ENCODE measurements around the gene CACNB4. TPM values are rescaled to one million over a fixed set of nuclear protein-coding genes. Genes with fewer than 3 reads are reported as not detected.

The CACNB4 gene
- polyA plus RNA-seq, 1 donor from 2014 or later, result 29.0 TPM

GRCh38 chr2:151919786-151920185, 179.1 kb downstream of the CACNB4 start:
- H3K36me3 ChIP-seq (ENCODE audit: insufficient read depth, low read length), result no peaks in the 10 kb centered on the region
- TF ChIP-seq MXI1 (conservative IDR thresholded peaks at IDR 0.05; ENCODE audit: poor library complexity, severe bottlenecking), result no peak
- TF ChIP-seq EP300 (conservative IDR thresholded peaks at IDR 0.05; ENCODE audit: poor library complexity, severe bottlenecking), result no peak
- TF ChIP-seq SMC3 (conservative IDR thresholded peaks at IDR 0.05; ENCODE audit: poor library complexity), result no peak
- TF ChIP-seq, protein P1, sequence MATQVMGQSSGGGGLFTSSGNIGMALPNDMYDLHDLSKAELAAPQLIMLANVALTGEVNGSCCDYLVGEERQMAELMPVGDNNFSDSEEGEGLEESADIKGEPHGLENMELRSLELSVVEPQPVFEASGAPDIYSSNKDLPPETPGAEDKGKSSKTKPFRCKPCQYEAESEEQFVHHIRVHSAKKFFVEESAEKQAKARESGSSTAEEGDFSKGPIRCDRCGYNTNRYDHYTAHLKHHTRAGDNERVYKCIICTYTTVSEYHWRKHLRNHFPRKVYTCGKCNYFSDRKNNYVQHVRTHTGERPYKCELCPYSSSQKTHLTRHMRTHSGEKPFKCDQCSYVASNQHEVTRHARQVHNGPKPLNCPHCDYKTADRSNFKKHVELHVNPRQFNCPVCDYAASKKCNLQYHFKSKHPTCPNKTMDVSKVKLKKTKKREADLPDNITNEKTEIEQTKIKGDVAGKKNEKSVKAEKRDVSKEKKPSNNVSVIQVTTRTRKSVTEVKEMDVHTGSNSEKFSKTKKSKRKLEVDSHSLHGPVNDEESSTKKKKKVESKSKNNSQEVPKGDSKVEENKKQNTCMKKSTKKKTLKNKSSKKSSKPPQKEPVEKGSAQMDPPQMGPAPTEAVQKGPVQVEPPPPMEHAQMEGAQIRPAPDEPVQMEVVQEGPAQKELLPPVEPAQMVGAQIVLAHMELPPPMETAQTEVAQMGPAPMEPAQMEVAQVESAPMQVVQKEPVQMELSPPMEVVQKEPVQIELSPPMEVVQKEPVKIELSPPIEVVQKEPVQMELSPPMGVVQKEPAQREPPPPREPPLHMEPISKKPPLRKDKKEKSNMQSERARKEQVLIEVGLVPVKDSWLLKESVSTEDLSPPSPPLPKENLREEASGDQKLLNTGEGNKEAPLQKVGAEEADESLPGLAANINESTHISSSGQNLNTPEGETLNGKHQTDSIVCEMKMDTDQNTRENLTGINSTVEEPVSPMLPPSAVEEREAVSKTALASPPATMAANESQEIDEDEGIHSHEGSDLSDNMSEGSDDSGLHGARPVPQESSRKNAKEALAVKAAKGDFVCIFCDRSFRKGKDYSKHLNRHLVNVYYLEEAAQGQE (IDR thresholded peaks at IDR 0.05; ENCODE audit: borderline replicate concordance), result no peak
- no peak for TF ChIP-seq TAF1 (IDR thresholded peaks at IDR 0.05; ENCODE audit: low read depth)
- no peak for TF ChIP-seq POLR2AphosphoS5 (IDR thresholded peaks at IDR 0.05)
- no peak for TF ChIP-seq EZH2 (IDR thresholded peaks at IDR 0.05; ENCODE audit: borderline replicate concordance, insufficient read depth, low read length, poor library complexity, severe bottlenecking)
- TF ChIP-seq, protein P2, sequence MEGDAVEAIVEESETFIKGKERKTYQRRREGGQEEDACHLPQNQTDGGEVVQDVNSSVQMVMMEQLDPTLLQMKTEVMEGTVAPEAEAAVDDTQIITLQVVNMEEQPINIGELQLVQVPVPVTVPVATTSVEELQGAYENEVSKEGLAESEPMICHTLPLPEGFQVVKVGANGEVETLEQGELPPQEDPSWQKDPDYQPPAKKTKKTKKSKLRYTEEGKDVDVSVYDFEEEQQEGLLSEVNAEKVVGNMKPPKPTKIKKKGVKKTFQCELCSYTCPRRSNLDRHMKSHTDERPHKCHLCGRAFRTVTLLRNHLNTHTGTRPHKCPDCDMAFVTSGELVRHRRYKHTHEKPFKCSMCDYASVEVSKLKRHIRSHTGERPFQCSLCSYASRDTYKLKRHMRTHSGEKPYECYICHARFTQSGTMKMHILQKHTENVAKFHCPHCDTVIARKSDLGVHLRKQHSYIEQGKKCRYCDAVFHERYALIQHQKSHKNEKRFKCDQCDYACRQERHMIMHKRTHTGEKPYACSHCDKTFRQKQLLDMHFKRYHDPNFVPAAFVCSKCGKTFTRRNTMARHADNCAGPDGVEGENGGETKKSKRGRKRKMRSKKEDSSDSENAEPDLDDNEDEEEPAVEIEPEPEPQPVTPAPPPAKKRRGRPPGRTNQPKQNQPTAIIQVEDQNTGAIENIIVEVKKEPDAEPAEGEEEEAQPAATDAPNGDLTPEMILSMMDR (IDR thresholded peaks at IDR 0.05; ENCODE audit: poor library complexity, severe bottlenecking), result no peak
- TF ChIP-seq RAD21 (conservative IDR thresholded peaks at IDR 0.05), result no peak
- H3K27me3 ChIP-seq (ENCODE audit: insufficient read depth, low read depth, low read length), result no peaks in the 10 kb centered on the region
- H3K9me2 ChIP-seq (ENCODE audit: insufficient read depth, low read length), result no peaks in the 10 kb centered on the region
- H3K4me3 ChIP-seq (ENCODE audit: low read length), result no peak overlapping the region
- H3K79me2 ChIP-seq (replicated peaks; ENCODE audit: insufficient read depth, low read length), result no peaks in the 10 kb centered on the region
- no peak overlapping the region for H3K9ac ChIP-seq (ENCODE audit: low read length)
- no peak overlapping the region for H3K4me2 ChIP-seq (ENCODE audit: low read length)
- H4K20me1 ChIP-seq (ENCODE audit: insufficient read depth), result no peaks in the 10 kb centered on the region
- no peaks in the 10 kb centered on the region for H3K9me3 ChIP-seq (ENCODE audit: low read length)
- no peak overlapping the region for H3K27ac ChIP-seq (ENCODE audit: low read length)
- no peaks in the 10 kb centered on the region for H3F3A ChIP-seq (ENCODE audit: insufficient read depth, low read length, poor library complexity, severe bottlenecking)
- no peak overlapping the region for H2AFZ ChIP-seq (ENCODE audit: low read depth, low read length)

- H2AFZ ChIP-seq (ENCODE audit: low read depth, low read length), result no peak overlapping the region
- no peaks in the 10 kb centered on the region for H3F3A ChIP-seq (ENCODE audit: insufficient read depth, low read length, poor library complexity, severe bottlenecking)
- no peaks in the 10 kb centered on the region for H3K27me3 ChIP-seq (ENCODE audit: insufficient read depth, low read depth, low read length)
- H4K20me1 ChIP-seq (ENCODE audit: insufficient read depth), result no peaks in the 10 kb centered on the region
- TF ChIP-seq, protein P2 (IDR thresholded peaks at IDR 0.05; ENCODE audit: poor library complexity, severe bottlenecking), result no peak
- no peak for TF ChIP-seq TAF1 (IDR thresholded peaks at IDR 0.05; ENCODE audit: low read depth)
- no peak for TF ChIP-seq MXI1 (conservative IDR thresholded peaks at IDR 0.05; ENCODE audit: poor library complexity, severe bottlenecking)
- no peak for TF ChIP-seq POLR2AphosphoS5 (IDR thresholded peaks at IDR 0.05)
- TF ChIP-seq, protein P1 (IDR thresholded peaks at IDR 0.05; ENCODE audit: borderline replicate concordance), result no peak
- no peak for TF ChIP-seq RAD21 (conservative IDR thresholded peaks at IDR 0.05)
- no peak for TF ChIP-seq EZH2 (IDR thresholded peaks at IDR 0.05; ENCODE audit: borderline replicate concordance, insufficient read depth, low read length, poor library complexity, severe bottlenecking)
- no peak overlapping the region for H3K4me2 ChIP-seq (ENCODE audit: low read length)
- H3K9me3 ChIP-seq (ENCODE audit: low read length), result no peaks in the 10 kb centered on the region
- H3K27ac ChIP-seq (ENCODE audit: low read length), result no peak overlapping the region
- no peaks in the 10 kb centered on the region for H3K79me2 ChIP-seq (replicated peaks; ENCODE audit: insufficient read depth, low read length)
- no peaks in the 10 kb centered on the region for H3K9me2 ChIP-seq (ENCODE audit: insufficient read depth, low read length)
- no peak overlapping the region for H3K4me3 ChIP-seq (ENCODE audit: low read length)
- H3K36me3 ChIP-seq (ENCODE audit: insufficient read depth, low read length), result no peaks in the 10 kb centered on the region
- H3K9ac ChIP-seq (ENCODE audit: low read length), result no peak overlapping the region
Observed at GRCh38 chr2:151918308-151918707, 180.5 kb downstream of the CACNB4 start.
